GM12873 (cell line): Measurements from ENCODE around the gene LAMA3.

Experiments used
- CTCF ChIP-seq: IDR thresholded peaks from 2 replicates; pipeline ENCODE4 v1.5.1; 2012; ENCODE audit warnings: low read depth, mild to moderate bottlenecking, moderate library complexity, low read length, control low read depth; ENCODE audit not compliant: insufficient read depth; ENCODE audit errors: missing control alignments

LAMA3 gene

GRCh38 chr18:23971666-23972230 lies 282.5 kb downstream of the LAMA3 start:
- no peak for TF ChIP-seq CTCF

GRCh38 chr18:23972453-23972852 lies 283.2 kb downstream of the LAMA3 start:
- TF ChIP-seq CTCF: no peak

DNA sequence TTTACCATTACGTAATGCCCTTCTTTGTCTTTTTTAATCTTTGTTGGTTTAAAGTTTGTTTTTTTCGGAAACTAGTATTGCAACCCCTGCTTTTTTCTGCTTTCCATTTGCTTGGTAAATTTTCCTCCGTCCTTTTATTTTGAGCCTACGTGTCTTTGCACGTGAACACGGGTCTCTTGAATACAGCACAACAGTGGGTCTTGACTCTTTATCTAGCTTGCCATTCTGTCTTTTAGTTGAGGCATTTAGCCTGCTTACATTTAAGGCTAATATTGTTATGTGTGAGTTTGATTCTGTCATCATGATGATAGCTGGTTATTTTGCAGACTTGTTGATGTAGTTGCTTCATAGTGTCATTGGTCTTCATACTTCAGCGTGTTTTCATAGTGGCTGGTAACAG lies 287.9 kb downstream of the LAMA3 start:
- TF ChIP-seq CTCF: no peak

DNA sequence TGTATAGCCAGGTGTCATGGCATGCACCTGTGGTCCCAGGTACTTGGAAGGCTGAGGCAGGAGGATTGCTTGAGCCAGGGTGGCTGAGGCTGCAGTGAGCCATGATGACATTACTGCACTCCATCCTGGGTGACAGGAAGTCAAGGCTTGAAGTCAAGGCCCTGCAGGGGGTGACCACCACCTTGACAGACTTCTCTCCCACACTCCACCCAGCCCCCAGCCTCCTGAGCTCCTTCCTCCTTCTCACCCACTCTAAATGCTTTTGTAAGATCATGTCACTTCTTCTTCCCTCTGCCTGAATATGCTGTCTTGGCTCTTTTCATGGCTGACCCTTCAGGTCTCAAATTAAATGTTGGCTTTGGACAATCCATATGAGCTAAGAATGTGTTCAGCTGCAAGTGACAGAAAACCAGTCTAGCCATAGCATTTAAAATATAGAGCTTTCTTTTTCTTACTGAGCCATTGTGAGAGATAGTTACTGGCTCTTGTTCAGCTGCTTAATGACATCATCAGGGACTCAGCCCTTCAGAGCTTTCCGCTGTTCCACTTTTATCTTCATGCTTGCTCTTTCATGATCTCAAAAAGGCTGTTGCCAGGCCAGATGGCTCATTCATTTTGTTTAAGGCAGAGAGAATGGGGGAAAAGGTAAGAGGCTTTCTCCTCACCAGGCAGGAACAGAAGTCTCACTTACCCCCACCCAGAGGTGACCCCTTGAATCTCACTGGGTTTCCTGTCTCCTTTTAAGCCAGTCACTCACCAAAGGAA lies 288.6 kb downstream of the LAMA3 start:
- no peak for TF ChIP-seq CTCF

DNA sequence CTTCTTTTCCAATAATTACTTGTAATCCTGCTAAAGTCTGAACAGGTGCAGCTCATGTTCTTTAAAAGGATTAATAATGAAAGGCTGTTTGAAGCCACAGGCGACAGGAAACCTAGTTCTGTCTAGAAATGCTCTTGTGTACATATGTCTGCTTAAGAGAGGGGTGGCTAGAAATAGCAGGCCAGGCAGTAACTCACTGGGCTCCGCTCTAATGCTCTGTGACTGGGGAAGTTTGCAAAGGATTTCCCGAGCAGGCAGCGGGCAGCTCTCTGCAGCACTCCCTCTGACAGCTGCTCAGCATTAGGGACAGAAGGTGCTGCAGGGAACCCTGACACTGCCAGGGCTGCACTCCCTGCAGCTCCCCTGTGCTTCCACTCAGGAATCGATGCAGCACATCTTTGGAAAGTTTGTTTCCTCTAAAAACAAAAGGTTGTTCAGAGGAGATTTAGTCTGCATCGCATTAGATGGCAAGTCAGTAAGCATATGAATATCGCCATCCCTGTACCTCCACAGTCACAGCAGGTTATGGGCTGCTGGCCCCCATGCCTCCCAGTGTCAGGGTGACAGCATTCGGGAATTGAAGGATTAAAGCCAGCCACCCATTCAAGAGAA lies 292.2 kb downstream of the LAMA3 start:
- TF ChIP-seq CTCF: no peak

GRCh38 chr18:23982155-23983079 lies 293.2 kb downstream of the LAMA3 start:
- TF ChIP-seq CTCF: no peak
